Stimulated activated CD8-positive, alpha-beta memory T cell treated with anti-CD3 and anti-CD28 coated beads, Interleukin-12 subunit alpha, Interleukin-12 subunit beta, amount 100 ng/mL, for 24 hours (primary cell): ENCODE data around the gene EHF.
A peak's percentile ranks its signal among the peaks of the same experiment; 100 is the strongest.

Source experiments
- DNase-seq: peaks from one replicate; pipeline ENCODE4 v3.0.0-alpha.2; 2020; ENCODE audit errors: extremely low read depth

EHF gene

DNA sequence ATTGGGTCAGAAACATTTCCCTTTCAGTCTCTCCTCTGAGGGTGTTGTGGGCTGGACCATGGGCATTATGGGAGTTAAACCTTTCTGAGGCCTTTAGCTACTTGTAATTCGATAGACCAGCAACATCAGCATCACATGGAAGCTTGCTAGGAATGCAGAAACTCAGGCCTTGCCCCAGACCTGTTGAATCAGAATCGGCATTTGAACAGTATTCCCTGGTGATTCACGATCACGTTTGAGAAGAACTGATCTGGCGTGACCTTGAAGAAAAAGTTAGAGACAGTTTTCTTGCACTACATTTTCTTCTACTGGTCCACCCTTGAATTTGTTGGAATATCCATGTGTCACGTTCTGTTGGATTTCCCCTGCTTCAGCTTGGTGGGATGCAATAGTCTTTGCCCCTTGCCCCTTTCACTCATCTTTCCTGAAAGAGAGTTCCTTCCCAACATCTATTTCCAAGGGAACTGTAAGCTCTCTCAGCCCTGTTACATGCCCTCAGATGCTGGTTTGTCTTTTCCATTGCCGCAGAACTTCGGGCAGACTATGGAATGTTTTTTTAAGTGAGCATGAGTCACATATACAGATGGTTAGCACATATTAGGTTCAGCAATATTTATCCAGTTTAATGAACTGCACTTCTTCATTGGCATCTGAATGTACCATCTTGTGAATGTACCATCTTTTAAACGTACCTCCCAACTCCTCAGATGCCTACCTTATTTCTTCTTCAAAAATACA is 23.9 kb downstream of the EHF start:
- DNase-seq: no peak

DNA sequence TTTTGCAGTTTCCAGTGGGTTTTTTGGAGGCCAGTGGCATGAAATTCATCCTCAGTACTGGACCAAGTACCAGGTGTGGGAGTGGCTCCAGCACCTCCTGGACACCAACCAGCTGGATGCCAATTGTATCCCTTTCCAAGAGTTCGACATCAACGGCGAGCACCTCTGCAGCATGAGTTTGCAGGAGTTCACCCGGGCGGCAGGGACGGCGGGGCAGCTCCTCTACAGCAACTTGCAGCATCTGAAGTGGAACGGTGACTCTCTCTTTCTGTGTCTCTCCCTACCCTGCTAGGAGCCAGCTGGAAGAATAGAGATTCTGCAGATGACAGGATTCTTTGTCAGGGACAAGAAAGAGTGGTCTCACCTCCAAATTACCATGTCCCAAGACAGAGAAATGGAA is 25.5 kb downstream of the EHF start:
- no peak for DNase-seq

DNA sequence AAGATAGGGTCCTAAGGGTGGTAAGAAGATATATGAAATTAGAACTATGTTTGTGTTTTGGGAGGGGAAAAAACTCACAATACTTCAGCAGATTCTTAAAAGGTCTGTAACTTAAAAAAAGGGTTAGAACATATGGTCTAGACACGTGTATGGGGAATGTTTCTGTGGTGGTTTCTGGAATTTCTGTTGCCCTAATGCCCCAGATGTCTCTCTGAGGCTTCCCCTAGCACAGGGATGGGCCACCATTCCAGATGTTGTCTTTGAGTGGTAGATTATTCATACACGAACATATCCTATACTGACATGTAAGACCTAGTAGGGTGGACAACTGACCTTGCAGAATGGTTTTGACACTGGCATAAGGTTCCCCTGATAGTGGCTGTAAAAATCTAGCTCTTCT is 26.2 kb downstream of the EHF start:
- DNase-seq: no peak

DNA sequence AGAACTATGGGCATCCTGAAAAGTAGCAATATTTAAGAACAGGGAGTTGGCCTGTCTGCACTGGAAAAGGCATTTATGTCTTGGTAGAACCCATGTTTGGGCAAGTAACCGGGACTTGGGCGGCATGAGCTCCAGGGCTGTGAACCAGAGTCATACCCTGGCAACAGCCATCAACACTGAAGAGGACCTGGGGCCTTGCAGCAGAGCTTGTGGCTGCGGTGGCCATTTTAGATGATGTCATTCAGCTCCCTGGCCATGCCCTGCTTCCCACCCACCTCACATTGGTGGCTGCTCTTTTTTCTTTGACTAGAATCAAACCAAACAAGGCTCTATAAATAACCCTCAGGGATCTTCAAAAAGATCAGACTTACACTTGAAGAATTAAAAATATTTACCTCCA is 26.6 kb downstream of the EHF start:
- no peak for DNase-seq

DNA sequence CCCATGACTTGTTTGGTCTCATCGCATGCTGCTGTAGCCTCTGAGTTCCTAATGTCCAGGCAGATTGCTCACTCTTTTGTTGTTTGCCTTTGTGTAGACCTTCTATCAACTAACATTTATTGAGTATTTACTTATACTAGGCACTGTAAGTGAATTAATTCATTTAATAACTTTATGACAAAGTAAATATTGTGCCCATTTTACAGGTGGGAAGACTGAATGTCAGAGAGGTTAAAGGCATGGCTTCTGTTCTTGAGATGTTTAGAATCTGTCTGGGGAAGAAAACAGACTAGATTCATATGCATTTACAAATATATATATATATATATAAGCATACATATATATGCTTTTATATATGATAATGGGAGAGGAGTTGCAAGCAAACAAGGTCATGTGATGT is 27.1 kb downstream of the EHF start:
- no peak for DNase-seq

DNA sequence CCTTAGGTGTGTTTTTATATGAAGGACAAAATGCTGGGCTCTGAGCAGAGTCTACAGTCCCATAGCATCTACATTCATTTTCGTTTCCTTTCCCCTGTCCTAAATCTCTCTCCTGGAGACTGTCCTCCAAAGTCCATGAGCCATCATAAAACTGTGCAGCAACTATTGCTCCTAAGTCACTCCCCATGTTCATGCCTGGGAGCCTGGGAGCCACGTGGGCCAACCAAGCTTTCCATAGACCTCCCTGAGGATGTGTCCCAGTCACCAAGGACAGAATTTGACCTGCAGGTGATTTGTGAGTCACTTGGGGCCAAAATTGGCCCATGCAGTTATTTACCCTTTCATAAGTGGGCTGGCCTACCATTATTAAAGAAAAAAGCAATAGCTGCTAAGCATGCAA is 28.7 kb downstream of the EHF start:
- DNase-seq: no peak

DNA sequence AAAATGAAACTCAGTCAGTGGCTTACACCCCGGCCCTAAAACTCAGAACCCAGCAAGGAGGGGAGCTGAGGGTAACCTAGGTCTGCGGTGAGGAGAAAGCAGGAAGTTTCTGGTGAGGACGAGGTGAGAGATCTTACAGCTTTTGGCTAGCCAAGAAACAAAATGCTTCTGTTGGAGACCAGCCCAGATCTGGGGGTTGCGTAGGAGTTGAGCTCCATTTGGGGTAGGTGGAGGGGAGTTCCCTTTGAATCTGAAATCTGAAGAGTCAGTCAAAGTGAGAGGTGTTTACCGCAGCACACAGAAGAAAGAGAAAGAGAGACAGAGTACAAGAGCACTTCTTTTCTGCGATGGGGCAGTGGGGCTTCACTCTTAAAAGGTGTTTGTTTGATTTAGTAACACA is 29.6 kb downstream of the EHF start:
- peak; percentile 61 for DNase-seq

DNA sequence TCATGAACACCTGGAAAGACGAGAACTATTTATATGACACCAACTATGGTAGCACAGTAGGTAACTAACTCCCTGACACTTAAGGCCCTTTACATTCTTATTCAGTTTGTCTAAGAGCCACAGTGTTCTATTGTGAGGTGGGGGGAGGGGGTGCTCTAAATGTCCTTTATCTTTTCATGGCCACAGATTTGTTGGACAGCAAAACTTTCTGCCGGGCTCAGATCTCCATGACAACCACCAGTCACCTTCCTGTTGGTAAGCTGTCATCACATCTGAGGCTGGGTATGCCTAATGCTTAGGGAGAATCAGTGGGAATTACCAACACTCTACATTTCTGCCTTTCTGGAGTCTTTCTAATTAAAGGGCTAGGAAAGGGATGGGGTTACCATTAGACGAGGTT is 30.7 kb downstream of the EHF start:
- no peak for DNase-seq

DNA sequence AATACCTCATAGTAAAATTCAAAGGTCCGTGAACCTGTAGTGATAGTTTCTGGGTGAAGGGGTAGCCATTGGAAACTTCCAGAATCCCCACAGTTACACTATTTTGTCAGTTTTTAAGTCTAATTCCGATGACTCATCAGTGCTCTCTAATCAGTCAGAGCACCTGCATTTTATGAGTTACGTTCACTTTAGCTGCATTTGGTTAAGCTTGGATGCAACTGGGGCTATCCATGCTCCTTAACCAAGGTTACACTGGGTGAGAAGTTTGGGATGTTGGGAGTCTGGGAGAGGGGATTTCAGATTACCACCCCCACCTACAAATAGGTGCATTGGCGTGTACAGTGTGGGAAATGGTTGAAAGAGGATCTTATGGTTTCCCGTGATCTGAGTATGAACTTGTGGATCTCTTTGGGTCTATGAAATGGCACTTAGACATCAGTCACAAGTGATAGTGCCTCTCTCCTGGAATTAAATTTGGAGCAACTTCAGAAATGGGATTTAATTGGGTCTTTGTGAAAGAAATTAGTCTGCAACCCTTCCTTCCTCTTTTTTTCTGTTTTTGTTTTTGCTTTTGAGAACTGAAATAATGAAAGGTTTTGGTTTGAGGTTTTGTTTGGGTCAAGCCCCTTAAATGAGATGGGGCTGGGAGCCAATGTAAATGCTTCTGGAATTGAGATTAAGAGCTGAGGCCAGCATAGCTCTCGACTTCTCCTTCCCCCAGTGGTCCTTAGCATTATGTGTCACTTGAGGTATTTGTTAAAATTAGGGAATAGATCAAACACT is 31.5 kb downstream of the EHF start:
- DNase-seq: no peak

DNA sequence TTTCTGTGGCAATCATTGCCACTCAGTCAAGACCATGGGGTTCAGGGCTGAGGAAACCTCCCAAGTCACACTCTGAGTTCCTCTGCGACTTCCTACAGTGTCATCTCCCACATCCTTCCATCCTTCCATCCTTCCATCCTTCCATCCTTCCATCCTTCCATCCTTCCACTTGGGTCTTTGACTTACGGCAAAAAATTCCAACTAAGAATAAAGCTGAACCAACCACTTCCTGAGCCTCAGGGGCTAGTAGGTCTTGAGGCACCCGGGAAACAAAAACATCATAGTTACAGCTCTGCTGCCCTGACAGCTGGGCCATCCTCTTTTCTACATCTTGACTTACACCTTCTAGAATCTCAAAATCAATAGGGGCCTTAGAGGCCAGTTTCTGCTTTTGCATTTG is 32.1 kb downstream of the EHF start:
- no peak for DNase-seq

DNA sequence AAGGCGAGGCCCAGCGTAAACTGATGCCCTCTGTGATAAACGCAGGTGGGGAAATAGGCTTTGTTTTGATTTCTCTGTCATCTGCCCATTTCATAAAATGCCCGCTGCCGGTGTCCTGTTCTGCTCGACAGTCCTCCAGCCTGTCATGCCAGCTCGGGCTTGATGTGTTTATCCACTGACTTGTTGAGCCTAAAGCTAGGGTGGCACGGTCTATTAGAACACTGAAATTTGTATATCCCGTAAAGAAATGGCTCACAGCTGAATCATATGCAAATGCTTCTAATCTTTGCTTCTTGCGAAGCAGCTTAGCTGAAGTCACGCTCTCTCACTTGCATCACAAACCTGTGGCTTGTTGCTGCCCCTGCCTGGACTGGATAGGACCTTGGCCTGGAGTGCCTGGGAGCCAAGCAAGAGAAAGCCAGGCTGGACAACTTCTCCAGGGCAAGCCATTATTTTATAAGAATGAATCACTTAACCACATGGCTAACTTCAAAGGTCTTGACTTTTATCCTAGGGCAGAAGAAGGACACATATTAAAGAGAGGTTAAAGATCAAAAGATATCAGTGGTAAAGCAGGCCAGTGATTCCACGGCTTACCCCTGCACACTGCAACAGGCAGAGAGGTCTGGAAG is 33.1 kb downstream of the EHF start:
- no peak for DNase-seq

DNA sequence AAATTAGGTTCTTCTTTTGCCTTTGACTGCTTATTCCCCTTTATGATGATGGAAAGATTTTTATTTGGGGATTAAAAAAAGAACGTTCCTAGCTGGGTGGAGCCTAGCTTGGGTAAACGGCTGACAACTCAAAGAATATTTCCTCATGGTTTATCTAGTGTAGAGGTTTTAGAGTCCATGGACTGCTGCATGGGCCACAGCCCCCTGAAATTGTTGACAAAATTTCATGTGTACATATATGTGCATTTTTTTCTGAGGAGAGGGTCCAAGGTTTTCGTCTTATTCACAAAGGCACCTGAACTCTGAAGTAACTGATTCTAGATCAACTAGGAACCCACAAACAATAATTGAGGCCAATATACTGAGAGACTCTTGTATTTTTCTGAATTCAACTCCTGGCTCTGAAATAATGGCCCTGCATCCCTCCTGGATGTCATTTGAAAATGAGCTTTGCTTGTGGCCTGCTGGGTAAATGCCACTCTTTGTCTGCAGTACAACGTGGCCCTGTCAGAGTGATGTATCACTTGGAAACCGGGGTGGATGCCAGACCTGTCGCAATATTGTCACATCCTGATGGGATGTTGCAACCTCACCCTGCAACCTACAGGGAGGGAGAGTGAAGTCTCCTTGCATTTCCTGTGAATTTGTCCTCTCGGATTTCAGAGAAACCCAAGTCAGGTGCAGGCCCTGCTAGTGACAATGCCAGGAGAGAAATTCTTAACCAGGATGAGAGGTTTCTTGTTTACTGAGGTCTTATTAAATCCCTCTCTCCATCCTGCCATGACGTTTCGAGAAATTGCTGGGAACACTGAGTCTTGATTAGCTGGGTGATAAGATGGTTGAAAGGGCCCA is 33.8 kb downstream of the EHF start:
- no peak for DNase-seq

DNA sequence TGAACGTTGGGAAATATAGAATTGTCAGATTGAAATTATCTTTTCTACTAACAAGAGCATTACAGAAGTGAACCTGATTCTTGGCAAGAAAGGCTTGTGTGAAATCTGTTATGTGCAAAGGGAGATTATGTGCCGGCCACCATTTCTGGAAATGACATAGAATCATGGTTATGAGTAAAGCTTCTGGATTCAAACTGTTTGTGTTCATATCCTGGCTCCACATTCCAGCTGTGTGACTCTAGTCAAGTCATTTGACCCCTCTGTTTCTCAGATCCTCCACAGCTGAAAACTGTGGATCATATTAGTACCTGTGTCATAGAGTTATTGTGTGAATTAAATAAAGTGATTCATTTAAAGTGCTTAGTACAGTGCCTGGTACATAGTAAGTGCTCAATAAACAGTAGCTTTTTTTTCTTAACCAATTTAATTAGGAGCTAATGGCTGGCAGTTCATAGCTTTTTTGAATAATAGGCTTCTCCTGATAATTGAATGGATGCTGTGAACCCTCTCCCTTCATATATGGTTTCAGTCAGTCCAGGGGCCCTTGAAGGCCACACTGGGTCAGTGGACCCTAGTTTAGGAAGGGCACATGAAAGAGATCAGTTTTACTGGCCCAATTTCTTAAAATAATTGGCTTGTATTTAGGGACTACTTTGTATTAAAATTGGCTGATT is 34.6 kb downstream of the EHF start:
- DNase-seq: no peak

DNA sequence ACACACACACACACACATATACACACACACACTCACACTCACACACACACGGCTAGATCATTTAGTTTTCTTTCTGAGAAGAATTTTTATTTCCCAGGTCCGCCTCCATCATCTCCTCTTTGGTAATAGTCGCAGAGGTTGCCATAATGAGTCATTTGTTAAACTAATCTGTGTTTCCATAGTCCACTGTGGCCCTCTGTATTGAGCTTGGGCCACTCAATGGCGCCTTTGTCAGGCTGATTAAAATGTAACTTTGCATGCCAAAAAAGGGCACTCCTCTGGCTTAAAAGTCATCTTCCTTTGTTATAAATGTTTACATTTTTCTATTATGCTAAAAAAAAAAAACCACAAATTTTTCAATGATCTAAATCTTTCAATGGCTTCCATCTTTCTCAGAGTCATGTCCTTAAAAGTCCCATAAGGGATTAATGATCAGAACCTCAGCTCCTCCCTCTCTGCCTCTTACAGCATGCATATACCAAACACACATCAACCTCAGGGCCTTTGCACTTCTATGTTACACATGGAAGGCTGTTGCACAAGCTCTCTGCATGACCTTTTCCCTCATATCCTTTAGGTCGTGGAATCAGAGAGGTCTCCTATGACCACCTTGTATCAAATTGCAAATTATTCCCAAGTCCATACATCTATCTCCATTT is 35.3 kb downstream of the EHF start:
- DNase-seq: no peak

DNA sequence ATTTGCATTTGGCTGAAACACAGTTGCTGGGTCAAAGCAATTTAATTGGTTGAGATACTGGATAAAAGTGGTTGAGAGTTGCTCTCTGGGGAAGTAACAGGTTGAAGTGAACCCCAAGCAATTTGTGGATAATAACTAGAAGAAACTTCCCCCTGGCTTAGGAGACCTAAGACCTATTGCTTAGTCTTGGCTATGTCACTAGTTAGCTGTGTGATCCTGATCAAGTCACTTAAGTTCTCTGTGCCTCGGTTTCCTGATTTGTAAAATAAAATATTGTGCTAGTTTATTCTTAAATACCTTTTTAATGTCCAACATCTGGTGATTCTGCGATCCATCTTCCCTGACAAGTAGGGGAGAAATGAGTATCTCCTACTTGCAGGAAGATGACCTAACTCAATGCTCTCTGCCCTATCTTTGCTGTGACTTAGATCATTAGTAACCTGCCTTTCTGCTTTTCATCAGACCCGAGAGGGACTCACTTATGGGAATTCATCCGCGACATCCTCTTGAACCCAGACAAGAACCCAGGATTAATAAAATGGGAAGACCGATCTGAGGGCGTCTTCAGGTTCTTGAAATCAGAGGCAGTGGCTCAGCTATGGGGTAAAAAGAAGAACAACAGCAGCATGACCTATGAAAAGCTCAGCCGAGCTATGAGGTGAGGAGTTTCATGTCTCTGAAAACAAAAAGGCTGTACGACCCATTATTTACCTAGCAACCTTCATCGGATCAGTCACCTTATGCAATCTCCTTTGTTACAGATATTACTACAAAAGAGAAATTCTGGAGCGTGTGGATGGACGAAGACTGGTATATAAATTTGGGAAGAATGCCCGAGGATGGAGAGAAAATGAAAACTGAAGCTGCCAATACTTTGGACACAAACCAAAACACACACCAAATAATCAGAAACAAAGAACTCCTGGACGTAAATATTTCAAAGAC is 37.5 kb downstream of the EHF start:
- no peak for DNase-seq

DNA sequence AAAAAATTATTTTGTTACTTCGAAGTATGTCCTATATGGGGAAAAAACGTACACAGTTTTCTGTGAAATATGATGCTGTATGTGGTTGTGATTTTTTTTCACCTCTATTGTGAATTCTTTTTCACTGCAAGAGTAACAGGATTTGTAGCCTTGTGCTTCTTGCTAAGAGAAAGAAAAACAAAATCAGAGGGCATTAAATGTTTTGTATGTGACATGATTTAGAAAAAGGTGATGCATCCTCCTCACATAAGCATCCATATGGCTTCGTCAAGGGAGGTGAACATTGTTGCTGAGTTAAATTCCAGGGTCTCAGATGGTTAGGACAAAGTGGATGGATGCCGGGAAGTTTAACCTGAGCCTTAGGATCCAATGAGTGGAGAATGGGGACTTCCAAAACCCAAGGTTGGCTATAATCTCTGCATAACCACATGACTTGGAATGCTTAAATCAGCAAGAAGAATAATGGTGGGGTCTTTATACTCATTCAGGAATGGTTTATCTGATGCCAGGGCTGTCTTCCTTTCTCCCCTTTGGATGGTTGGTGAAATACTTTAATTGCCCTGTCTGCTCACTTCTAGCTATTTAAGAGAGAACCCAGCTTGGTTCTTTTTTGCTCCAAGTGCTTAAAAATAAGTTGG is 38.3 kb downstream of the EHF start:
- DNase-seq: no peak

DNA sequence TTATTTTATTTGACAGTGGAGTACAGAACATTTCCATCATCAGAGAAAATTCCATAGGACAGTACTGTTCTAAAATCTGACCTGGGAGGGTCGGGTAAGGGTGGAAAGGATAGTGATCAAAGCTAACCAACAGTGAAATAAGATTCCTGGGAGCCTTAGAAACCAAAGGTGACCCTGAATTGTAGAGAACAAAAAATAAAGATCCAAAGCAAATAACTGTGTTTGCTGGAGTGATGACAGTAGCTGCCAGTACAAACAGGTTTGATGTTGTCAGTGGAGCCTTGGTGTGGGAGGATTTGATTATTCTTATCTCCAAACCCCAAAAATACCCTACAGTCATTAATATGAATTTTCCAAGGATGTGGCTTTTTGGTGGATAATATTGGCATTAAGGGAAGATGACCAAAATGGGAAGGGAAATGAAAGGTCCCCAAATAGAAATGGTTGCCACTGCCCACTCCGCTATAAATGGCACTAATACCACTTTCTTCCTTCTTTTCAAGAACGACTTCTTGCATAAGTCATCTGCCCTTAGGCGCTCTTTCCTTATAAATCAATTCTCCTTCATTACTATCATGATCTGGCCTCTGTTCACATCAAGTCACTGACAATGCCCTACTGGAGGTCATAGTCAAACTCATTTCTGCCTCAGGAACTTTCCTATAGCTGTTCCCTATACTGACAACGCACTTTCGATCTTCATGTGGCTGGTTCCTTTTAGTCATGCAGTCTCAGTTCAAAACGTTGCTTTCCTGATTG is 44.4 kb downstream of the EHF start:
- no peak for DNase-seq

DNA sequence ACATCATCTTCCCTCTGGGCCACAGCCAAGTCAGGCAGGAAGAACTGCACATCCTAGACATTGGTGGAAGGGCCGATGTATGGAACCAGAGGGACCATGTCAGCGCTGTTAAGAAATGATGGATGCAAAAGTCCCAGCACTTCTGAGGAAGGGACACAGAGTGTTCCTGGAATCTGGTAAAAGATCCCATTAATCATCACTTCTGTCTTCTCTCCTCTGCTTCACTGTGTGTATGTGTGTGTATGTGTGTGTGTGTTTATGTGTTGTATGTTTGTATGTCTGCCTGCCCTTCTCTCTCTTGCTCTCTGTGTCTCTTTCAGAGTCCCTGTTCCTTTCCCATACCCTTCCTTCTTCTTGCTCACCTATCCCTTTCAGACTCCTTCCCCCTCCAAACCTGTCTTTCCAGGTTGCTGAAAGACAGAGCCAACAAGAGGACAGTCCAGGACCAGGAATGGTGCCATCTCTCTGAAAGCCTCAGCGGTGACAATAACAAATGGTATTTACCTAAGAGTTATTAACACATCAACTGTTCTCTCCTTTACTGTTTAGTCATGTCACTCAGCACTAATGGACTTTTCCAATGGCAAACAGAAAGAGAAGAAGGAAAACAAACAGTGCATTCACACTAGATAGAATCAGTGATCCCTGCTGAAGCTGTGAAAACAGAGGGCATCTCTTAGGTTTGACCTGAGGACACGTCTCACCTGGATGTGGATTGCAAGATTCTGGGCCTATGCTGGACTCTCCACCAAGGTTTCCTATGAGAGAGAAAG is 47.1 kb downstream of the EHF start:
- no peak for DNase-seq
